GM21367 (cell line): ENCODE data around the gene ALDH1B1.
A peak's percentile ranks its signal among the peaks of the same experiment; 100 is the strongest.

ENCODE experiments used
- ATAC-seq: cut with Tn5 transposase; IDR thresholded peaks from one replicate; pipeline ENCODE4 v1.9.1; 2021; ENCODE audit not compliant: unreplicated experiment

The ALDH1B1 gene

DNA sequence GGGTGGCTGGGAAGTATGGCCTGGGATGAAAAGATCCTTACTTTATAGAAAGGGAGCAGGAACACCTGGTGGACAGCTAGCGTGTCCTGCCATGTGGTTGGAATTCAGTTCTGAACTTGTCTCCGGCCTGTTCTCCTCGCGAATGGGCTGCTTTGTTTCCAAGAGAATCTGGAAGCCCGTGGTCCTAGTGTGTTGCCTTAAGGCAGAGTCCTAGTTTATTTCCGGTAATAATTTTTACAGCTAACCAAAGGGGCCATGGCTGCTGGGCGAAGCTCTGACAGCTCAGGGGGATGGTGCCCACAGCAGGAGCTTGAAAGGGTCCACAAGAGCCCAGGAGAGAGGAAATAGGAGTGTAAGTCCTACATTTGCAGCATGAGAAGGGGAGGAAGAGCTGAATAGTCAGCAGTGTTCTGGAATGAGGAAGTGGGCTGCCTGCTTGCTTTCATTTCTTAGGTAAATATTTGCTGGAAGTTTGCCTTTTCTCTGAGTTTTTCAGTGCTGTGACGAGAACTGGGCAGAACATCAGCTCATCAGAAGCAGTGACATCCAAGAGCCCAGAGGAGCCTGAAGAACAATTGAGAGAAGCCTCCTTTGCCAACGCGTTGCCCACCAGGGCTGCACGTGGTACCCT, 44.8 kb downstream of the ALDH1B1 start:
- no peak for ATAC-seq

DNA sequence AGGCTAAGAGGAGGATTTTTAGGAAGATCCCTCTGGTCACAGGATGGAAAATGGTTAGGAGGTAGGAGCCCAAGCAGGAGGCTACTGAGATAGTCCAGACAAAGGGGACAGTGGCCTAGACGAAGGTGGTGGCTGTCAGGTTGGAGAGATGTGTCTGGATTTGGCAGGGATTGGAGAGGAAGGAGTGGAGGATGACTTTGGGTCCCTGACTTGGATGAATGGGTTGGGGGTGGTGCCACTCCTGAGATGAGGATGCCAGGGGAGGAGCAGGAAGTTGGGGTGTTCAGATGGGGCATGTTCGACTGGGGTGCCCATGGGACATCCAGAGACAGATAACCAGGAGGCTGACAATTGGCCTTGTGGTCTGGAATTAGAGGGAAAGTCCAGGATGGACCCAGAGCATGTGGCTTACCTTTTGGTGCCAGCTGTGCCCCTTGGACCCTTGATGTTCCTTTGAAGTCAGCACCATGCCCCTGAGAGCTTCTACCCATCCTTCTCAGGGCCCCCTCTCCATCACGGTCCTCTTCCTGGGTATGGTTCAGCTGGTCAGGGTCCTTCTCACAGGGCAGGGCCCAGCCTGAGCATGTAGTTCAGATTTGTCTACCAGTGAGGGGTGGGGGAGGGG, 46.9 kb downstream of the ALDH1B1 start:
- no peak for ATAC-seq

DNA sequence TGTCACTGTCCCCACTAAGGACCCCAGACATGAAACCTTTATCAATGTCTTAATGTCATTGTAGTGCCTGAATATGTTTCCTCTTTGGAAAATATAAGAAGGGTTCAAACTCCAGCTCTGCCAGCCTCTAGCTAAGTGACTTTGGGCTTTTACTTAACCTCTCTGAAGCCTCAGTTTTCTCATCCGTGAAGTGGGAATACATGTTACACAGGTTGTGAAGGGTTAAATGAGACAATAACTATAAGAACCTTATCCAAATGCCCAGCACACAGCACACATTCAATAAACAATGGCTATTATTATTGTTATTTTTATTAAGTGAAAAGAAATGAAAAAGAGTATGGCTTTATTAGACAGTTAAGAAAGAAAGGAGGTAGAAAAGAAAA, 47.4 kb downstream of the ALDH1B1 start:
- ATAC-seq = no peak

DNA sequence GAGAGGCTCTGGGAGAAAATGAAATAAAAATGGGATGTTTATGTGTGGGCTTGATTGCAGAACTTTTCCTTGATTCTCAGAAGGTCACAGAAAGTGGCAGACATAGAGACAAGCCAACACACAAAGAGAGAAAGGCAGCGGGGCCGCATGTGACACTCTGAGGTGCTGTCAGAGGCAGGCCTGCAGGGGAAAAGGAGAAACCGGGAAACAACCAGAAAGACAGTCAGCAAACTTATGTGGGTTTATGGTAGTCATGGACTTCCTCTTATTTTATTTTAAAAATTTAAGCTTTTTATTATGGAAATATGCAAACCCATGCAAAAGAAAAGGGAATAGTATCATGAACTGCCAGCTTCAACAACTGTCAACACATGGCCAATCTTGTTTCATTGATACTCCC, 48.0 kb downstream of the ALDH1B1 start:
- ATAC-seq = no peak

DNA sequence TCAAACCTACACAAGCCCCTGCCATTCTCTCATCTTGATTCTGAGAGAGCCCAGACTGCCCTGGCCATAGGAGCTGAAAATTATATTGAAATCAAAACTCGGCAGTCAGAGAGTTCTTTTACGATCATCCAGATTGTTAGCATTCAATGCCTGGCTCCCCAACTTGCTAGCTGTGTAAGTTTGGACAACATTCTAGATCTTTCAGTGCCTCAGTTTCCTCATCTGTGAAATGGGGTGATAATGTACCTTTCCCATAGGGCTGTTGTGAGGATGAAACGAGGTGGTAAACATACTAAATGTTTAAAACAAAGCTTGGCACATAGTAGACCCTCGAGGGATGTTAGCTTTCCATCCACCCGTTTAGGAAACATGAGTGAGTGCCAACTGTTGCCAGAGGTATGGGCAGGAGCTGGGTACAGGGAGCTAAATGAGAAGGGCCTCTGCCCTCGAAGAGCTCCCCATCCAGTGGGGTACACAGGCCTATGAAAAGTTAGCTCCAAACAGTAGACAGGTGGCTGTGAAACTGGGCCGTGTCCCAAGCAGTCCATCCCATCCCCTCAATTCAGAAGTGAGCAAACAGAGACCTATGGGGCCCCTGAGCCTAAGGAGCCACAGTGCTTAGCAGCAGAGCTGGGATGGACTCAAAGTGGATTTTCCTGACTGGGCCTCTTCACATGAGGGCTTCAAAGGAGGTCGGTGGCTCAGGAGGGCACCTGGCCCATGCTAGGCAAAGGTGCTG, 49.0 kb downstream of the ALDH1B1 start:
- no peak for ATAC-seq

DNA sequence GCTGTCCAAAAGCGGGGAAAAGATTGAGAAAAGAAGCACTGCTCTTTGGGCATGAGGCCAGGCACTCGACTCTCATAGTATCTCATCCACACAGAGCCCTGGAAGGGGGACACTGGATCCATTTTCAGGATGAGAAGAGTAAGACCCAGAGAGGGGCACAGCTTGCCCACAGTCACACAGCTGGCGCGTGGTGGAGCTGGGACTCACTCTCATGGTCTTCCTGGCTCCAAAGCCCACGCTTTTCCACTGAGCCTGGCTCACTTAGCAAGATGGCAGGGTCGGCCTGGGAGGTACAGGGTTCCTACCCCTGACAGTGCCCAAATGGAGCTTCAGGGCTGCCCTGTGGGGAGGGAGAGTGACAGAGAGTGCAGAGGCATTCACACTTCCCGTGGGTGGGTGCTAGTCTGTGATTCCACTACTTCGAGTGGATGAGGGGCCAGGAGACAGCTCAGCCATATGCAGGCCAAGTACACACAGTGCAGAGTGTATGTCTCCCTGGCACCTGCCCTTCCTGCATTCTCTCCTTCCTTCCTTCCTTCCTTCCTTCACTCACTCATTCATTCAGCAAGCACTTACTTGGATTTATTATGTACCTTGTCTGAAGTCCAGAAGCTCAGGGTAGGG, 50.1 kb downstream of the ALDH1B1 start:
- ATAC-seq = no peak

DNA sequence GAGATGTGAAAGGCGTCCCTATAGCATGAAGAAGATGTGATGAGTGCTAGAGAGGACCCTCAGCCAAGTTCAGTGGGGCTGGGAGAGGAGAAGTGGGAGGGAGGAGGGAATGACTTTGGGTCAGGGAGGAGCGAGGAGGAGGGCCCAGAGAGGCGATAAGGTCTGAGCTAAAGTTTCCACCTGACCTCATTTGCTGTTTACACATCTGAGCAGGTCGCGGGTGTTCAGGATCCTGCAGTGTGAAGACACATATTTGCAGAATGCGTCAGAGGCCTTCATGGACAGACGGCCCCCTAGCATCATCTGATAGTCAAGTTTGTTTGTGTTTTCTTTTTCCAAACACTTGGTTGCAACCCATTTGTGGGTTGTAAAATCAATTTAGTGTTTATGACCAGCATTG, 50.7 kb downstream of the ALDH1B1 start:
- no peak for ATAC-seq

- ATAC-seq = no peak
Observed at GRCh38 chr9:38443597-38443996, 51.1 kb downstream of the ALDH1B1 start.

DNA sequence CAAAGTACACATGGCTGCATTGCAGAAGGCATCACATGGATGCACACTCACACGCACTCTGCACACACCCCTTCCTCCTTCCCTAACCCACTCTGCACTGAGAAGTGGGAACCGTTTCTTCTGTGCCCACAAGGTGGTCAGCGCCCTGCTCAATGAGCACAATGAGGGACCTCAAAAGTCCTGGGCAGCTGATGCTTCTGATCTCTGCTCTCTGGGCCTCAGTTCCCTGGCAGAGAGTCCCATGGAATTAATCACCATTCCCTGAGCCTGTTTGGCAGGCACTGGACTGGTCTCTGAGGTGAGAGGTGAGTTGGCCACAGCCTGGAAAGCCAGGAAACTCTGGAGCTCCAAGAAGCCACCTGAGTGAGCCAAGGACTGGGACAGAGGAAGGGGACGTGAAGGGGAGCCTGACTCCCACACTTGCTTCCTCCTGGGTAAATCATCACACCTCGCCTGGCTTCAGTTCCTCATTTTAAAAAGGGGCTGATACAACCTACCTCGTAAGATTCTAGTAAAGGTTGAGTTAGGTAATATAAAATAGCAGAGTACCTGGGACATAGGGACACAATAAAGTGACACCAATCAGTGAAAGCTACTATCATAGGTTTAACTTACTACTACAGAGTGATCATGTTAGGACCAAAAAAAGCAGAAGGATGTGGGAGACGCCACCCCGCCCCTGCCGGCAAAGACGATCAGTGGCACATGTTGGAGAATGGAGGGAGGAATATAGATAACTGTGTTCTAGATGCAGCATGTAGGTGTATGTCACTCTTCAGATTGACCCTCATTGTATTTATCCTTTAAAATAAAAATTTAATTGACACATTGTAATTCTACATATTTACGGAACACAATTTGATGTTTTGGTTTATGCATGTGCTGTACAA, 52.9 kb downstream of the ALDH1B1 start:
- peak; percentile 87 for ATAC-seq

- ATAC-seq = no peak
Observed at GRCh38 chr9:38447703-38448102, 55.2 kb downstream of the ALDH1B1 start.
